ENCODE measurements around the gene PTPRD.

Gene PTPRD

GRCh38 chr9:10268531-10269485, 344.0 kb downstream of the PTPRD start:
- DNase-seq (ENCODE audit: low read depth): no peak

GRCh38 chr9:10265153-10265631, 347.6 kb downstream of the PTPRD start:
- DNase-seq (ENCODE audit: low read depth): no peak

GRCh38 chr9:10260501-10260900, 352.3 kb downstream of the PTPRD start:
- no peak for DNase-seq (ENCODE audit: low read depth)

GRCh38 chr9:10259668-10260067, 353.1 kb downstream of the PTPRD start:
- no peak for DNase-seq (ENCODE audit: low read depth)

- no peak for DNase-seq (ENCODE audit: low read depth)
These were observed 357.0 kb downstream of the PTPRD start for GRCh38 chr9:10255758-10256157.

GRCh38 chr9:10254338-10254737, 358.5 kb downstream of the PTPRD start:
- no peak for DNase-seq (ENCODE audit: low read depth)

- no peak for DNase-seq (ENCODE audit: low read depth)
These were observed 359.5 kb downstream of the PTPRD start for GRCh38 chr9:10253341-10253740.

GRCh38 chr9:10252174-10252573, 360.6 kb downstream of the PTPRD start:
- no peak for DNase-seq (ENCODE audit: low read depth)

GRCh38 chr9:10251490-10251889, 361.3 kb downstream of the PTPRD start:
- DNase-seq (ENCODE audit: low read depth): no peak

- no peak for DNase-seq (ENCODE audit: low read depth)
These were observed 362.6 kb downstream of the PTPRD start for GRCh38 chr9:10250219-10250618.

- no peak for DNase-seq (ENCODE audit: low read depth)
These were observed 363.9 kb downstream of the PTPRD start for GRCh38 chr9:10248890-10249289.

- no peak for DNase-seq (ENCODE audit: low read depth)
These were observed 370.5 kb downstream of the PTPRD start for GRCh38 chr9:10242255-10242654.

- no peak for DNase-seq (ENCODE audit: low read depth)
These were observed 374.7 kb downstream of the PTPRD start for GRCh38 chr9:10238087-10238486.

GRCh38 chr9:10237584-10237983, 375.2 kb downstream of the PTPRD start:
- no peak for DNase-seq (ENCODE audit: low read depth)

- DNase-seq (ENCODE audit: low read depth): no peak
These were observed 376.6 kb downstream of the PTPRD start for GRCh38 chr9:10236161-10236560.

- no peak for DNase-seq (ENCODE audit: low read depth)
These were observed 377.4 kb downstream of the PTPRD start for GRCh38 chr9:10235376-10235775.

GRCh38 chr9:10232352-10232930, 380.4 kb downstream of the PTPRD start:
- no peak for DNase-seq (ENCODE audit: low read depth)

- DNase-seq (ENCODE audit: low read depth): no peak
These were observed 382.3 kb downstream of the PTPRD start for GRCh38 chr9:10230512-10230911.

GRCh38 chr9:10228082-10228481, 384.7 kb downstream of the PTPRD start:
- DNase-seq (ENCODE audit: low read depth): no peak

GRCh38 chr9:10226996-10227395, 385.8 kb downstream of the PTPRD start:
- DNase-seq (ENCODE audit: low read depth): no peak

GRCh38 chr9:10212702-10213101, 400.1 kb downstream of the PTPRD start:
- no peak for DNase-seq (ENCODE audit: low read depth)

- no peak for DNase-seq (ENCODE audit: low read depth)
These were observed 404.1 kb downstream of the PTPRD start for GRCh38 chr9:10208691-10209069.

GRCh38 chr9:10204276-10204675, 408.5 kb downstream of the PTPRD start:
- DNase-seq (ENCODE audit: low read depth): no peak
